ENCODE data around the gene HSF2BP.

DNA sequence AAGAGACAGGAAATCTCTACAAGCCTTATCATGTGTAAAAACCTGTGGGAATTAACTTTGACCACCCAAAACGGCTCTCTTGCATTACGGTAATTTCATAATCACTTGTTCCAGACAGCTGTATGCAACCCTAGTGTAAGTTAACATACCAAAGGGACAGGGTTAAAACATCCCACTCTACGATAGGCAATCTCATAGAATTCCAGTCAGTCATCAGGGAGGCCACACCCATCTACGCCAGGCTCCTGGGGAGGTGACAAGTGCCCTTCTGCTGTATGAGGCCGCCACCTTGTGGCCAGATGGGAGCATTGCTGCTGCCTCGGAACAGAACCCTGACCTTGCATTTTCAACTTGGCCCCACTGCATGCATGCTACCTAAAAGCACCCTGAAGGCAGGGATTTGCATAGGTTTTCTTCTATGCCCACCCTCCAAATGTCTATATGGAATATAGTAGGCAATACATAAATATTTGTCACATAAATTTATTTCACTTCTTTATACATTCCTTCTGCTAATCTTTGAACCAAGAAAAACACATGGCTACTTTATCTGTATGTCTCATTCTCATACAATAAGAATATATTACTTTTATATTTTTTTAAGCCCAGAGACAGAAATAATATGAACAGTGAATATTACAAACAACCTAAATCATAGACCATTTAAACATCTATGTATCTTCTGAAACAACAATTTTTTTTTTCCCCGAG lies 12.6 kb downstream of the HSF2BP start:
- no peak for TF ChIP-seq POLR2AphosphoS5 (IDR thresholded peaks at IDR 0.05; ENCODE audit: low read depth)
- TF ChIP-seq CTCF (IDR thresholded peaks at IDR 0.05; ENCODE audit: insufficient read depth, low read length) = peak; percentile 100
- TF ChIP-seq GABPA (IDR thresholded peaks at IDR 0.05; ENCODE audit: low read depth) = no peak
- TF ChIP-seq, protein P1, sequence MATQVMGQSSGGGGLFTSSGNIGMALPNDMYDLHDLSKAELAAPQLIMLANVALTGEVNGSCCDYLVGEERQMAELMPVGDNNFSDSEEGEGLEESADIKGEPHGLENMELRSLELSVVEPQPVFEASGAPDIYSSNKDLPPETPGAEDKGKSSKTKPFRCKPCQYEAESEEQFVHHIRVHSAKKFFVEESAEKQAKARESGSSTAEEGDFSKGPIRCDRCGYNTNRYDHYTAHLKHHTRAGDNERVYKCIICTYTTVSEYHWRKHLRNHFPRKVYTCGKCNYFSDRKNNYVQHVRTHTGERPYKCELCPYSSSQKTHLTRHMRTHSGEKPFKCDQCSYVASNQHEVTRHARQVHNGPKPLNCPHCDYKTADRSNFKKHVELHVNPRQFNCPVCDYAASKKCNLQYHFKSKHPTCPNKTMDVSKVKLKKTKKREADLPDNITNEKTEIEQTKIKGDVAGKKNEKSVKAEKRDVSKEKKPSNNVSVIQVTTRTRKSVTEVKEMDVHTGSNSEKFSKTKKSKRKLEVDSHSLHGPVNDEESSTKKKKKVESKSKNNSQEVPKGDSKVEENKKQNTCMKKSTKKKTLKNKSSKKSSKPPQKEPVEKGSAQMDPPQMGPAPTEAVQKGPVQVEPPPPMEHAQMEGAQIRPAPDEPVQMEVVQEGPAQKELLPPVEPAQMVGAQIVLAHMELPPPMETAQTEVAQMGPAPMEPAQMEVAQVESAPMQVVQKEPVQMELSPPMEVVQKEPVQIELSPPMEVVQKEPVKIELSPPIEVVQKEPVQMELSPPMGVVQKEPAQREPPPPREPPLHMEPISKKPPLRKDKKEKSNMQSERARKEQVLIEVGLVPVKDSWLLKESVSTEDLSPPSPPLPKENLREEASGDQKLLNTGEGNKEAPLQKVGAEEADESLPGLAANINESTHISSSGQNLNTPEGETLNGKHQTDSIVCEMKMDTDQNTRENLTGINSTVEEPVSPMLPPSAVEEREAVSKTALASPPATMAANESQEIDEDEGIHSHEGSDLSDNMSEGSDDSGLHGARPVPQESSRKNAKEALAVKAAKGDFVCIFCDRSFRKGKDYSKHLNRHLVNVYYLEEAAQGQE (IDR thresholded peaks at IDR 0.05; ENCODE audit: insufficient replicate concordance, low read depth) = no peak

Data from HL-60 (cell line).